ENCODE data around the gene COX20.

Gene COX20

DNA sequence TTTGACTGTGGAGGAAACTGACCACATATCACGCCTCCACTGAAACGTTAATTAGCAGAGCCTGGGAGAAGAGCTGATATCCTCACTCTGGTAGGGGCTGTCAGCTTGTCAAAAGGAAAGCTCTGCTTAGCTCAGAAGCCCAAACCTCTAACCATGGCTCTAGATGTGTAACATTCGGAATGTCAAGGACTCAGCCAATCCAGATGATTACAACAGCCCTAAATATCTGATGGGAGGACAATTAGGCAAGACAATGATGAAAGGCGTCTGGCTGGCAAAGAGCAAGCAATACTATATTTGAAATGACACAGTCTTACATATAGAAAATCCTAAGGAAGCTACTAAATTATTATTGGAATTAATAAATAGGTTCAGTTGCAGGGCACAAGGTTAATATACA is 45.7 kb upstream of the COX20 start:
- Histone ChIP-seq H3K27me3 (ENCODE audit: control insufficient read depth, low read length) (no peaks in the 10 kb centered on the region), H4K20me1 (ENCODE audit: control insufficient read depth, insufficient read depth, low read depth, low read length) (no peaks in the 10 kb centered on the region), H3K9me2 (replicated peaks; ENCODE audit: control insufficient read depth, low read length) (no peaks in the 10 kb centered on the region), H3K79me2 (ENCODE audit: control insufficient read depth, low read length) (no peaks in the 10 kb centered on the region), H3K4me2 (ENCODE audit: low read length) (no peak overlapping the region), H3K36me3 (ENCODE audit: control insufficient read depth, low read length) (no peaks in the 10 kb centered on the region), H3K9me3 (ENCODE audit: control insufficient read depth, insufficient read depth, low read length) (no peaks in the 10 kb centered on the region), H3K4me3 (ENCODE audit: low read length) (no peak overlapping the region), H3K27ac (ENCODE audit: low read depth, low read length) (no peak overlapping the region), H3K4me1 (ENCODE audit: control insufficient read depth, low read length) (peaks cover 8% of the 10 kb centered on the region), H3F3A (ENCODE audit: control insufficient read depth, insufficient read depth) (no peaks in the 10 kb centered on the region)
- TF ChIP-seq EZH2phosphoT487 (IDR thresholded peaks at IDR 0.05; ENCODE audit: borderline replicate concordance, low read length) (no peak), CTCF (IDR thresholded peaks at IDR 0.05; ENCODE audit: low read depth, low read length, poor library complexity, severe bottlenecking) (no peak)

DNA sequence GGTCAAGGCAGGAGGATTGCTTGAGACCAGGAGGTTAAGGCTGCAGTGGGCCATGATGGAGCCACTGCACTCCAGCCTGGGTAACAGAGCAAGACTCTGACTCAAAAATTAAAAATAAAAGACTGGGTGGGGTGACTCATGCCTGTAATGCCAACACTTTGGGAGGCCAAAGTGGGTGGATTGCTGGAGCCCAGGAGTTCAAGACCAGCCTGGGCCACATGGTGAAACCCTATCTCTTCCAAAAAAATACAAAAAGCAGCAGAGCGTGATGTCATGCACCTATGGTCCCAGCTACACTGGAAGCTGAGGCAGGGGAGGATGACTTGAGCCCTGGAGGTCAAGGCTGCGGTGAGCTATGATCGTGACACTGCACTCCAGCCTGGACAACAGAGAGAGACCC is 44.4 kb upstream of the COX20 start:
- no peaks in the 10 kb centered on the region for H3K79me2 ChIP-seq (ENCODE audit: control insufficient read depth, low read length)
- peaks cover 8% of the 10 kb centered on the region for H3K4me1 ChIP-seq (ENCODE audit: control insufficient read depth, low read length)
- no peaks in the 10 kb centered on the region for H3K27me3 ChIP-seq (ENCODE audit: control insufficient read depth, low read length)
- no peak overlapping the region for H3K4me3 ChIP-seq (ENCODE audit: low read length)
- no peaks in the 10 kb centered on the region for H3K36me3 ChIP-seq (ENCODE audit: control insufficient read depth, low read length)
- no peaks in the 10 kb centered on the region for H3K9me3 ChIP-seq (ENCODE audit: control insufficient read depth, insufficient read depth, low read length)
- no peaks in the 10 kb centered on the region for H3F3A ChIP-seq (ENCODE audit: control insufficient read depth, insufficient read depth)
- no peaks in the 10 kb centered on the region for H3K9me2 ChIP-seq (replicated peaks; ENCODE audit: control insufficient read depth, low read length)
- H3K27ac ChIP-seq (ENCODE audit: low read depth, low read length), result no peak overlapping the region
- no peak overlapping the region for H3K4me2 ChIP-seq (ENCODE audit: low read length)
- no peaks in the 10 kb centered on the region for H4K20me1 ChIP-seq (ENCODE audit: control insufficient read depth, insufficient read depth, low read depth, low read length)
- TF ChIP-seq EZH2phosphoT487 (IDR thresholded peaks at IDR 0.05; ENCODE audit: borderline replicate concordance, low read length) (no peak), CTCF (IDR thresholded peaks at IDR 0.05; ENCODE audit: low read depth, low read length, poor library complexity, severe bottlenecking) (no peak)

- H3K27ac ChIP-seq (ENCODE audit: low read depth, low read length), result no peak overlapping the region
- H3F3A ChIP-seq (ENCODE audit: control insufficient read depth, insufficient read depth), result no peaks in the 10 kb centered on the region
- H3K4me3 ChIP-seq (ENCODE audit: low read length), result no peak overlapping the region
- H3K4me2 ChIP-seq (ENCODE audit: low read length), result no peak overlapping the region
- H4K20me1 ChIP-seq (ENCODE audit: control insufficient read depth, insufficient read depth, low read depth, low read length), result no peaks in the 10 kb centered on the region
- TF ChIP-seq EZH2phosphoT487 (IDR thresholded peaks at IDR 0.05; ENCODE audit: borderline replicate concordance, low read length) (no peak), CTCF (IDR thresholded peaks at IDR 0.05; ENCODE audit: low read depth, low read length, poor library complexity, severe bottlenecking) (no peak)
- H3K9me2 ChIP-seq (replicated peaks; ENCODE audit: control insufficient read depth, low read length), result no peaks in the 10 kb centered on the region
- H3K36me3 ChIP-seq (ENCODE audit: control insufficient read depth, low read length), result no peaks in the 10 kb centered on the region
- peaks cover 8% of the 10 kb centered on the region for H3K4me1 ChIP-seq (ENCODE audit: control insufficient read depth, low read length)
- no peaks in the 10 kb centered on the region for H3K79me2 ChIP-seq (ENCODE audit: control insufficient read depth, low read length)
- no peaks in the 10 kb centered on the region for H3K9me3 ChIP-seq (ENCODE audit: control insufficient read depth, insufficient read depth, low read length)
- H3K27me3 ChIP-seq (ENCODE audit: control insufficient read depth, low read length), result no peaks in the 10 kb centered on the region
These were observed 43.1 kb upstream of the COX20 start for GRCh38 chr1:244792188-244792850.
